ENCODE results near the gene TAT.
A peak's percentile ranks its signal among the peaks of the same experiment; 100 is the strongest.
"Not testable (repeated sequence)": the region's sequence is repeated elsewhere in the genome, so short reads cannot be mapped to it uniquely, and the experiment has no call there.

TAT gene

DNA sequence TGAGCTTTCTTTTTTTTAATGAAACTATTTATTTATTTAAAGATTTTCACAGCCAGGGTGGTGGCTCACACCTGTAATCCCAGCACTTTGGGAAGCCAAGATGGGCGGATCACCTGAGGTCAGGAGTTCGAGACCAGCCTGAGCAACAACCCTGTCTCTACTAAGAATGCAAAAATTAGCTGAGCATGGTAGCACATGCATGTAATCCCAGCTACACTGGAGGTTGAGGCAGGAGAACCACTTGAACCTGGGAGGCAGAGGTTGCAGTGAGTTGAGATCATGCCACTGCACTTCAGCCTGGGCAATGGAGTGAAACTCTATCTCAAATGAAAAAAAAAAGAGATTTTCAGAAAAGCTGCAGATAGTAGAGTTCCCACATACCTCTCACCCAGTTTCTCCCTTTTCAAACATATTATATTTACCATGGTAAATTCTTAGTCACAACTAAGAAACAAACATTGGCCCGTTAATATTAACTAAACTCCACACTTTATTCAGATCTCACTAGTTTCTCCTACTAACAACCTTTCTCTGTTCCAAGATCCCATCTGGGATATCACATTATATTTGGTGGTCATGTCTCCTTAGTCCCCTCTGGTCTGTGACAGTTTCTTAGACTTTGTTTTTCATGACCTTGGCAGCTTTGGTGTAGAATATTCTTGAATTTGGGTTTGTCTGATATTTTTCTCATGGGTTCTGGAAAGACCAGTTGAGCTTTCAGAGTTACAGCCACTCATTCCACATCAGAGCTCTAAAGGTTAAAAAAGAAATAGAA is 7.8 kb upstream of the TAT start:
- no peak for ATAC-seq
- no peak for DNase-seq

DNA sequence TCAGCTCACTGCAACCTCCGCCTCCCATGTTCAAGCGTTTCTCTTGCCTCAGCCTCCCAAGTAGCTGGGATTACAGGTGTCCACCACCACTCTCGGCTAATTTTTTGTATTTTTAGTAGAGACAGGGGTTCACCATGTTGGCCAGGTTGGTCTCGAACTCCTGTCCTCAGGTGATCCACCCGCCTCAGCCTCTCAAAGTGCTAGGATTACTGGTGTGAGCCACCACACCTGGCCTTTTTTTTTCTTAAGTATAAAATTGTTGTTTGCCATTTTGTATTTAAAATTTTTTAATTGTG is 5.6 kb upstream of the TAT start:
- ATAC-seq, DNase-seq: not testable (repeated sequence)

DNA sequence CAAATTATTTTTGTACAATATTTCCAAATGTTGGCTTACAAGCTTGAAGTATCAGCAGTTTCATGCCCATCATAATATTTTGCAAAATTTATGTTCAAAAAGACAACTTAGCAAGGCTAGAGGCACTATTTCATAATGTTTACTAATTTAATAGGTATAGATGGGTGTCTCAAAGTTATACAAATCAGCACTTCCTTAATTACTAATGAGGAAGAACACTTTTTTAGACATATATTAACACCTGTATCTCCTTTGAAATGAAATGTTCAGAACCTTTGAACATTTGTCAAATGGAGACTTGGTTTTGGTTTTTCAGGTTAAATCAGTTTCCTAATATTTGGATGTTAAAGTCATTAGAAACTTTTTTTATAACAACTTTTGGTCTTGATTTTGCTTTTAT is 2.2 kb downstream of the TAT start:
- DNase-seq (no peak), ATAC-seq (no peak)

DNA sequence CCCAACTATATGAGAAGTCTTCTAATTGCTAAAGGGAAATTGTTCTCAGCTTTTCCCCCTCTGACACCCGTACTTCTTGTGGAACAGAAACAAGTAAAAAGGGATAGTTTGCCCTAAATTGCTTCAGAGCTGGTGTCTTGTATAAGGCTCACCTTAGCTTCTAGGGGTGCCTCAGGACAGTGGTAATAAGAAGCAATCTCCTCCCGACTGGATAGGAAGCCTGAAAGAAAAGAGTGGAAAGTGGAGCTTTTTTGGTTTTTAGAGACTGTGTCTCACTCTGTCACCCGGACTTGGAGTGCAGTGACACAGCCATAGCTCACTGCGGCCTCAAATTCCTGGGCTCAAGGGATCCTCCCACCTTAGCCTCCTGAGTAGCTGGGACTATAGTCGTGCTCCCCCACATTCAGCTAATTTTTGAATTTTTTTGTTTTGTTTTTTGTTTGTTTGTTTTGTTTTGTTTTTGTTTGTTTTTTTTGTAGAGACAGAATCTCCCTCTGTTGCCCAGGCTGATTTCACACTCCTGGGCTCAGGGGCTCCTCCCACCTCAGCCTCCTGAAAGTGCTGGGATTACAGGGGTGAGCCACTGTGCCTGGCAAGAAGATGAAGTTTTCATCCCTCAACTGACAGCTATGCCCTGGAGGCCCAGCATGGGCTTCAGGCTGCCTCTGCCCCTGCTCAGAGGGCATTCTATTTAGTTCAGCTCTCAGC is 3.4 kb downstream of the TAT start:
- ATAC-seq (no peak), DNase-seq (no peak)

DNA sequence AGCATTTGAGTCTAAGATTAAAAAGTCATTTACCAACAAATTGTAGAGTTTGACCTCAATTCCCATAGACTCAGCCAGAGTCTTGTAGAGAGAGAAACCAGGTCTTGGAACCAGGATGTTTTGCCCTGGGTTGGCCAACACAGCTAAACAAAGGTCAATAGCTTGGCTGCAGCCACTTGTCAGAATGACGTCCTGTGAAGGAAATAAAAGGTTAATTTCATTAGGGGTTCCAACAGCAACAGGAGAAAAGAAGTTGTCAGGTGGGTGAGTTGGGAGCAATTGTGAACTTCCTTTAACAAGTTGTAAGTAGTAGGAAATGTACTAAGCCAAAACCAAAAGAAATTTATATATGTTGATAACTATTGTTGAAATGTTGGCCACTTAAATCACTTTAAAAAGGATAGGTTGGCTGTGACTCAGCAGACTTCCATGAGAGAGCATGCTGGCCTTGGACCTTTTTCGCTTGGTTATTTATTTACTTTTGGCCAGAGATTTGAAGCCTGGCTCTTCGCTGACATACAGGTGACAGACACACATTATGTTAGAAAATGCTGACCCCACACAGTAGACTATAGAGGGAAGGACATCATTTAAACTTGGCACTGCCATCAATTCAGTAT is 4.3 kb downstream of the TAT start:
- ATAC-seq, result no peak
- no peak for DNase-seq

DNA sequence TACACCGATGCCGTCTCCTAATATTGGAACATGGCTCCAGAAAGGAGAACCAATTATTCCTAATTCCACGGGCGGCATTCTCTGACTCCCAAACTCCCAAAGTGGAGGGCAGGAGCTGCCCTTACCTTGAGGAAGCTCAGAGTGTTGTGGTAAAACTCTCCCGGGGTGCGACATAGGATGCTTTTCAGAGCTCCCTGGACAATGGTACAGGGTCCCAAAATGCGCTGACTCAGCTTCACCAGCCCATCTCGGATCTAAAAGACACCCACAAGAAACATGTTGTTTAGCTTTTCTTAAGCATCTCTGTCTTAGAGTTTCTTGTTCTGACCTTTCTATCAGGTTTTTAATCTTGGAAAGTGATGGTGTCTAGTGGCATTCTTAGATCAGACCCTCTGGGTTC is 6.7 kb downstream of the TAT start:
- DNase-seq, result no peak
- ATAC-seq, result no peak

DNA sequence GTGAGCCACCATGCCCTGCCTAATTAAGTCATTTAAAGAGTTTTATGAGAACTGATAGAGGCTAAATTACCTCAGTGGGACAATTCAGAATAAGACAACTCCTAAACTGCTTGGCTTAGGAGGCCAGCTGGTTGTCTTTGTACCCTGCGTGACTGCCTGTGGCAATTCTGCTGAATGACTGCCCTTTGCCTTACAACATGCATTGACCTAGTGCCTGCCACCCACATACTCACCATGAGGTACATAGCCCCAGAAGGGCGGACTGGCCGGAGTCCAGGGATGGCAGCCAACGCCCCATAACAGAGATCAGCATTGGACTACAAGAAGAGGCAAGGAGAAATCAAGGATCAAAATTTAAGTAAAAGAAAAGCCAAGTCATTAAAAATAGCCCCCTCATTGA is 7.3 kb downstream of the TAT start:
- ATAC-seq, result no peak
- DNase-seq, result no peak

DNA sequence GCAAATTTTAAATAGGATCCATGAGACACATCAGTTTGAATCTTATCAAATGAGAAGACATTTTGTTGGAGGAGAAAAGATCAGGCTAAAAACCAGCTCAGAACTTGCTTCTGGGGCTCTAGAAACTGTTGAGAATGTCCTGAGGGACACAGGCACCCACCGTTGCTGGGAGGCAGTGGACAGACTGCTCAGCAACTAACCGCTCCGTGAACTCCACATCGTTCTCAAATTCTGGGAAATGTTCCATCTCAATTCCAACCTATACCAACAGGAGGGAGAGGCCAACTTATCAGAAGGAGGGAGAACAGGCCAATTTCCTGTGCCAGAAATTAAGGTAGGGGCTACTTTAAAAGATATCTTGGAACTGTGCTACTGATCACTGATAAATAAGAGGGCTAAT is 8.3 kb downstream of the TAT start:
- no peak for ATAC-seq

DNA sequence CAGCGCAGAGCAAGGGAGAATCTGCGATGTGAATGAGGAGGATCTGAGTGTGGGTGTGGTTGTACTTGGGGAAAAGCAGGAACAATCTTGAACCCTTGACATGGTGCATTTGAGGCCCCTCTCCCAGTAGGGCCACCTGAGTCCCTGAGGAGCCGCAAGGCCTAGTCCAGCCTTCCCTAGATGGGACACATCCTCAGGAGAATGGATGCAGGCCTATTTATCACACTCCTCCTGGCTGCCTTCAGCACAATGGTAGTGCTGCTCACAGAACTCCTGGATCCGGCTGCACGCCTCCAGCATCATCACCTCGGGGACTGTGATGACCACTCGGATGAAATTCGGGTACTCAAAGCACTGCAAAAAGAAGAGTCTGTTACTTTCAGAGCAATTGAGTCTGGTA is 9.0 kb downstream of the TAT start:
- no peak for DNase-seq
- no peak for ATAC-seq

More for the DNA sequence above, 8.3 kb downstream of the TAT start:
- DNase-seq, result no peak

DNA sequence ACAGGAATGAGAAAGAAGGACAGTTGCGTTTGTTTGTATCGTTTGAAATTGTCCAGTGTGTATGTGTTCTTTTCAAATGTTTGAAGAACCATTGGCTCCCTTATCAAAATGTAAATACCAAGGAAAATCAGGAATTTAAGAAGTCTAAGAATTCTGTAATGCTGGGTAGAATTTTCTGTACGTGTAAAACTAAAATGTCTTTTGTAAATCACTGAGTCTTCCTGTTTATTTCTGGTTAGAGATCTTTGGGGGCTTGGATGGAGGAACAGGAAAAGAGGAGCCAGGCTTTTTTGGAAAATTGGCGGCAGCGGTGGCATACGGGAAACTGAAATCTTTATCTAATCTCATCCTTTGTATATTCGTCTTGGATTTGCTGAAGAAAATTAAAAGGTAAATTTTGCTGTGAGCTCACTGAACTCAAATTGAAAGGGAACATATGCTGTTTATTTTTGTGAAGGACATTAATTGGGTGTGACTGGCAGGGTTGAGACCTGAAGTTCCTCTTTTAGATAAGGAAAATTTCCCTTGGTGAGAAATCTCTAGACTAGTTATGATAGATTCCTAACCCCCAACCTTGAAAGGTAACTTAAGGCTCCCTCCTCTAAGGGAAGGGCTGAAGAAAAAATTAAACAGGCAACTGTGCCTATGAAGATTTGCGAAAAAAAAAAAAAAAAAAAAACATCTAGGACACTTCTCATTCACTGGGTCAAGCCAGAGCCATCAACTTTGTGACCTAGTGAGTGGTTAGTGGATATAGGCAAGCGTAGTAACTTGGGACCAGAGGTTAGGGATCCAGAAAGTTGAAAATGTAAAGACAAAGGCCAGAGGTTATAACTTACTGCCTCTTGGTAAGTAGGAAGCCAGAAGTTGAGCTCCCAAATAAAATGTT is 10.8 kb downstream of the TAT start:
- ATAC-seq, result no peak
- DNase-seq, result no peak

DNA sequence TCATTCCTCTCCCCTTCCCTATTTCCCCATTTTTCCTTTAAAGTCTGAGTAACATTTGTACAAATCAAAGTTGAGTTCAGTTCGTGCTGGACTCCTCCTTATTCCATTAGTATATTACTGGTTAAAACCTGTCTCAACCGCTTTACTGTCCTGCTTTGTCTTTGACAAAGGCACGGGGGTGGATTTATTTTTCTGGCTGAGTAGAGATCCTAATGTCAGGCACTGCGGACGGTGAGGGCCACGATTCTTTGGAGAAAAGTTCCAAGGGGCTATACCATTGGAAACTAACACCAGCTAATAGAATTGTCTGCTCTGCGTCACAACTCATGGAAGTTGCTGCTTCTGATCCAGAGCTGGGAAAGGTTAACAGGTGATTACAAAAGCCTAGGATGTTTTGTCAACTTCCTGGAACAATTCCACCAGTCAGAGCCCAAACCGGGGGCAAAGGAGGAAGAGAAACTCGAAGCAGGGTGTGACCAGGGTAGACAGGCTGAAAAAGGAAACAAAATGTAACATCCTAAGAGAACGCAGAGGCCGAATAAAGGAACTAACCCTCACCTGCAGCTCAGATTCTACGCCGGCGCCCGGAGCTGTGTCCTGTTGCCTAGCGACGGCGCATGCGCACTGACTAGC is 12.4 kb downstream of the TAT start:
- DNase-seq (no peak), ATAC-seq (no peak)

DNA sequence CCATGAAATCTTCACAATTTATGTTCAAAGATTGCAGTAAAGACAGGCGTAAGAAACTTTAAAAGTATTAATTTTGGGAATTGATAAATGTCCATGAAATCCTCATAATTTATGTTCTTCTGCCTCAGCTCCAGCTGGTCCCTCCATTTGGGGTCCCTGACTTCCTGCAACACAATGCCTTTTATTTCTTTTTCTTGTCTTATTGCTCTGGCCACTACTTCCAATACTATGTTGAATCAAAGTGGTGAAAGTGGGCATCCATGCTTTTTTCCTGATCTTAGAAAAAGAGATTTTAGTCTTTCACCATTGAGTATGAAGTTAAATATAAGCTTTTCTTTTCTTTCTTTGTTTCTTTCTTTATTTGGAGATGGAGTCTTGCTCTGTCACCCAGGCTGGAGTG is 14.3 kb downstream of the TAT start:
- ATAC-seq (no peak), DNase-seq (no peak)

DNA sequence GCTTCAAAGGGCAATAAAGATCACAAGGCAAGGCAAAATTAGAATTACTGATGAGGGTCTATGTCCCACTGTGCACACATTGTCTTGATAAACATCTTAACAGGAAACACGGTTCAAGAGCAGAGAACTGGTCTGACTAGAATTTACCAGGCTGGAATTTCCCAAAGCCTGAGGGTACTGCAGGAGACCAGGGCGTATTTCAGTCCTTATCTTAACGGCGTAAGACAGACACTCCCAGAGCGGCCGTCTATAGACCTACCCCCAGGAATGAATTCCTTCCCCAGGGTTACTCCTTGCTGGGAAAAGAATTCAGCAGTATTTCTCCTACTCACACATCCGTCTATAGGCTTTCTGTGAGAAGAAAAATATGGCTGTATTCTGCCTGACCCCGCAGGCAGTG is 15.0 kb downstream of the TAT start:
- DNase-seq, ATAC-seq: not testable (repeated sequence)

DNA sequence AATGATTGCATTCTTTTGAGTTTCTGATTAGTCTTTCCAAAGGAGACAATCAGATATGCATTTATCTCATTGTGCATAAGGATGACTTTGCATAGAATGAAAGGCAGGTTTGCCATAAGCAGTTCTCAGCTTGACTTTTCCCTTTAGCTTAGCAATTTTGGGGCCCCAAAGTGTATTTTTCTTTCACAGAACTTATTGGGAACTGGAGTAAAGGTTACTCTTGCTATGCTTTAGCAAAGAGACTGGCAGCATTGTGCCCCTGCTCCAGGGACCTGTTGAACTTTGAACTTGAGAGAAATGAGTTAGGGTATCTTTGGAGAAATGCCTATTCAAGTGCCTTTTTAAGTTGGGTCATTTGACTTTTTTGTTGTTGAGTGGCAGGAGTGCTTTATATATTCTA is 17.0 kb downstream of the TAT start:
- no peak for ATAC-seq

DNA sequence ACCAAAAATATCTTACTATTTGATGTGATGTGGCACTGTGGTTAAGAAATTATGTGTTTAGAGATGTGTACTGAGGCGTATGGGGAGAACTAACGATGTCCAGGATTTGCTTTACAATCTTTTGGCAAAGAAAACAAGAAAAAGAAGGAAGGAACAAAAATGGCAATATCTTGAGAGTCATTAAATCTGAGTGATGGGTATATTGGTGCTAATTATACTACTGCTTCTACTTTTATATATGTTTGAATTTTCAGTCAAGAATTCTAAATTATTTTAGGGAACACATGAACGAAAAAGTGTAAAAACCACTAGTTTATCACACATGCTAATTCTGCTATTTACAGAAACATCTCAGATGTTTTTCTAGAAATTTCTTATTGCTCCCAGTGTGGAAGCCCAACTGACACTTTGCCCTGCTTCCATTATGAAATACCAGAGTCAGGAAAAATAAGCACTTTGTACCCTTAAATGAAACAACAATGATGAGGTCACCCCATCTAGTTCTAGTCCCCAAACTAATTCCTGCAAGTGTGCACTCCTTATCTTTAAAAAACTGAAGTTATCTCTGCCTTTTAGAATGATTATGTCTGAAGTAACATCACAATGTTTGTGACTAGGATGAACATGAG is 18.8 kb downstream of the TAT start:
- ATAC-seq (no peak), DNase-seq (no peak)

More for the DNA sequence above, 17.0 kb downstream of the TAT start:
- no peak for DNase-seq

DNA sequence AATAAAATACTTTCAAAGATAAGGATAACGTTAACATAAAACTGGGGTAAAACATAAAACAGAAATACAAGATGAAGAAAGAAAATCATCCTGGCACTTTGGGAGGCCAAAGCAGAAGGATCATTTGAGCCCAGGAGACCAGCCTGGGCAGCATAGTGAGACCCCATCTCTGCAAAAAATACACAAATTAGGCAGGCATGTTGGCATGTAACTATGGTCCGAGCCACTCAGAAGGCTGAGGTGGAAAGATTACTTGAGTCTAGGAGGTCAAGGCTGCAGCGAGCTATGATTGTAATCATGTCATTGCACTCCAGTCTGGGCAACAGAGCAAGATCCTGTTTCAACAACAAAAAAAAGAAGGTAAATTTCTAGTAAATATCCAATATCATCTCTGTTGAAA is 19.6 kb downstream of the TAT start:
- ATAC-seq (no peak), DNase-seq (no peak)

DNA sequence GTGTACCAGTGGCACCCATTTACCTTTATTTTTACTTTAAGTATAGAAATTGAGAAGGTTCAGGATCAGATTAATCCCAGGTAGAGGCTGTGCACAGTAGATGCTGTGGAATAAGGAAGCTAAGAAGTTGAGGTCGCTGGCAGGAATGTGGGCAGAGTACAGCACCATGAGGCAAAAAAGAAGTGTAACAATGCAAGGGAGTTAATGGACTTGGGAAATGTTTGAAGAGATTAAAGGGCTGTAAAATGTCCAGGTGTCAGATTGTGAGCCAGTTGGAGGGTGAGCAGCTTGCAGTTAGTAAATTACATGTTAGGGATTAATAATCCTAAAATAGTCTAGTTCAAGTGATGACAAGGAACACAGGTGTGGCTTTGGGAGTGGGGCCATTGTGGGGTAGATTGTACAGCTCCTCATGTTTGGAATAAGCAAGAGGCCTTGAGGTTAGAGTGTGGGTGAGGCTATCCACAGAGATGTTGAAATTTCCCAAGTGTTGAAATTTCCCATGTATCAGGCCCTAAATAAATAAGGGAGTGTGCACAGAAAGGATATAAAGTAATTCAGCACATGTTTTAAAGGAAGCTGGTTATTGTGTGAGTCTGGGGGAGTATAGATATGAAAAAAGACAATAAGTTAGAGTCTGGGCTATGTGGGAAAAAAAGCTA is 21.5 kb downstream of the TAT start:
- ATAC-seq (no peak), DNase-seq (no peak)

DNA sequence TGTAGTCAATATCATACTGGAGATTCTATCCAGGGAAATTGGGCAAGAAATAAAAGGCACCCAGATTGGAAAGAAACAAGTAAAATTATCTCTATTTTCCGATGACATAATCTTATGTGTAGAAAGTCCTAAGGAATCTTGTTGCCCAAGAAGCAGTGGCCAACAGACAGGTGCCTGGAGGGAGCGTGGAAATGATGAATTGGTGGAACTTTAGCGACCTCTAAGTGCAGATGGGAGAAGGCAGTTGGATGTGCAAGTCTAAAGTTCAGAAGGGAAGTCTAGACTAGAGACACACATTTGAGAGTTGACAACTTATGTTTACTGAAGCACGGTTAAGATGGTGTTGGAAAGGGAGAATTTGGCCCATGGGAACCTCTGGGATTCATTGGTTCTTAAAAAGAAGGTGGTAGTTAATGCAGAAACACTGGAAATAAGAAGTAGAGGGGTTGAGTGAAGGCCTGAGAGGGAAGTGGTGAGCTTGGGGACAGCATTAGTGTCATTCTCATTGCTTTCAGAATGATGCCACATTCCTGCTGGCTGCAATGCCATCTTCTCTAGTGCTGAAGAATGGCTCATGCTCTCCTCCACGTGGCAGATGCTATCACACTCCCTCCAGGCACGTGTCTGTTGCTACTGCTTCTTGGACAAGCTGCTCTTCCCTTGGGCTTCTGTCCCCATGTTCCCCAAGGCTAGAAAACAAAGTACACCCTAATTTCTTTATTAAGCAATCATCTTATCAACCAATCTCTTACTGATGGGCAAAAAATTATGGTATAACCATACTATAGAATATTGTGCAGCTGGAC is 24.0 kb downstream of the TAT start:
- ATAC-seq (no peak), DNase-seq (no peak)

DNA sequence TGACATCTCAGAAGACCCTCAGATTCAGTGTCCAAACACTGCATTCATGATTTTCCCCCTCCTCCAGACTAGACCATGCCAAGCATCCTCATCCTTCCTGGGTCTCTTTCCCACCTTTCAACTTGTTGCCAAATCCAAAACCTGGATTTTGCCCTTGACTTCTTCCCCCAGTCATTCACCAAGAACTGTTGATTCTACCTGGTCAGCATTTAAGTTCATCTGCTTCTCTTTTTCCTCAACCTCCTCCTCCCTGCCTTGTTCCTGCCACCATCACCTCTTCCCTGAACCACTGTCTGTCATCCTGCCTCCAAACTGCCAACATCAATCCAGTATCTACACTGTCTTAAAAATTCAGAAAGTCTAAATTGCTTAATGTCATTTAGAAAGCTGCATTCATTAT is 29.7 kb downstream of the TAT start:
- ATAC-seq, result no peak

DNA sequence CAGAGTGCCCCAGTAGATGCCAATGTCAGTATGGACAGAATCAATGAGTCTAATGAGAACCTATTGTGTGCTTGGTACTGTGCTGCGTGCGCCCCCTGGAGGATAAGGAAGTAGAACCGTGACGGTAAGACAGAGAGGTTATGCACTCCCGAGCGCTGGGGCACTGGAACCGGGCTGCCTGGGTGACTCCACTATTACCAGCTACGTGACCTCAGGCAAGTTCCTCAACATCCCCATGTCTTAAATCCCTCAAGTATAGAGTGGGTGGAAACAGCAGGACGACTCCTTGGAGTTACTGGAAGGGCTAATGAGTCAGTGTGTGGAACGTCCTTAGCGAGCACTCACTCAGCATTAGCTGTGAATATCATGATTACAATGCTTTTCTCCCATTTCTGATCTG is 34.5 kb downstream of the TAT start:
- ATAC-seq, result peak; percentile 70
- DNase-seq, result peak; percentile 74

More for the DNA sequence above, 29.7 kb downstream of the TAT start:
- DNase-seq, result no peak

Data from stimulated activated naive CD8-positive, alpha-beta T cell treated with anti-CD3 and anti-CD28 coated beads, Interleukin-15, Interleukin-2, amounts not matched to agents 100 U/mL and 50 U/mL, for 24 hours (primary cell).